ENCODE results near the gene TRAPPC8. TPM values are rescaled to one million over a fixed set of nuclear protein-coding genes. Genes with fewer than 3 reads are reported as not detected.

The TRAPPC8 gene
- total RNA-seq, 1 experiment from 2014 or later: 38.0 TPM

- intact Hi-C loops (cut with micrococcal nuclease; ENCODE audit: unreplicated experiment): no loop called here
- no peaks in the 10 kb centered on the region for H3K27me3 Mint-ChIP-seq (ENCODE audit: unreplicated experiment)
- no peak overlapping the region for H3K4me3 Mint-ChIP-seq (ENCODE audit: low read depth, unreplicated experiment)
- BruUV-seq (replicated peaks): no TSS peak
- CTCF ChIA-PET: no interaction called here
- H3K9me3 Mint-ChIP-seq (ENCODE audit: low read depth, unreplicated experiment): peaks cover 3% of the 10 kb centered on the region
- TF ChIP-seq, protein P1, sequence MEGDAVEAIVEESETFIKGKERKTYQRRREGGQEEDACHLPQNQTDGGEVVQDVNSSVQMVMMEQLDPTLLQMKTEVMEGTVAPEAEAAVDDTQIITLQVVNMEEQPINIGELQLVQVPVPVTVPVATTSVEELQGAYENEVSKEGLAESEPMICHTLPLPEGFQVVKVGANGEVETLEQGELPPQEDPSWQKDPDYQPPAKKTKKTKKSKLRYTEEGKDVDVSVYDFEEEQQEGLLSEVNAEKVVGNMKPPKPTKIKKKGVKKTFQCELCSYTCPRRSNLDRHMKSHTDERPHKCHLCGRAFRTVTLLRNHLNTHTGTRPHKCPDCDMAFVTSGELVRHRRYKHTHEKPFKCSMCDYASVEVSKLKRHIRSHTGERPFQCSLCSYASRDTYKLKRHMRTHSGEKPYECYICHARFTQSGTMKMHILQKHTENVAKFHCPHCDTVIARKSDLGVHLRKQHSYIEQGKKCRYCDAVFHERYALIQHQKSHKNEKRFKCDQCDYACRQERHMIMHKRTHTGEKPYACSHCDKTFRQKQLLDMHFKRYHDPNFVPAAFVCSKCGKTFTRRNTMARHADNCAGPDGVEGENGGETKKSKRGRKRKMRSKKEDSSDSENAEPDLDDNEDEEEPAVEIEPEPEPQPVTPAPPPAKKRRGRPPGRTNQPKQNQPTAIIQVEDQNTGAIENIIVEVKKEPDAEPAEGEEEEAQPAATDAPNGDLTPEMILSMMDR (IDR thresholded peaks at IDR 0.05; ENCODE audit: unreplicated experiment): no peak
- no peaks in the 10 kb centered on the region for H3K4me1 Mint-ChIP-seq (ENCODE audit: low read depth, unreplicated experiment)
- no peak for DNase-seq
- H3K27ac Mint-ChIP-seq (ENCODE audit: unreplicated experiment): no peak overlapping the region
- H3K36me3 Mint-ChIP-seq (ENCODE audit: insufficient read depth, unreplicated experiment): no peaks in the 10 kb centered on the region
Observed at GRCh38 chr18:31980863-31981262, 37.9 kb upstream of the TRAPPC8 start.

DNA sequence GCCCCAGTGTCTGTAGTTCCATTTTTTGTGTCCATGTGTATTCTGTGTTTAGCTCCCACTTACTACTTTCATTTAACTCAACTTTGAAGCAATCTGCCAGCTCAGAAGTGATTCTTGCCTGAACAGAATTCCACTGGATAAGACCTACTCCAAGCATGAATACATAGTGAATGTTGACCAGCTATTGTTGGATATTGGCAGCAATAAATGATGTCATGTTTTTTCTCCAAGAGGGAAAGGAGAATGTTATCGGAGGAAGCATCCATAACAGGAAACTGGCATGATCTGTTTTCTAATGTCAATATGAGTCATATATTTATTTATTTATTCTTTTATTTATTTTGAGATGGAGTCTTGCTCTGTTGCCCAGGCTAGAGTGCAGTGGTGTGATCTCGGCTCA, 36.8 kb upstream of the TRAPPC8 start:
- CTCF ChIA-PET: no interaction called here
- intact Hi-C loops (cut with micrococcal nuclease; ENCODE audit: unreplicated experiment): no loop called here
- BruUV-seq (replicated peaks): no TSS peak
- no peaks in the 10 kb centered on the region for H3K4me1 Mint-ChIP-seq (ENCODE audit: low read depth, unreplicated experiment)
- peaks cover 3% of the 10 kb centered on the region for H3K9me3 Mint-ChIP-seq (ENCODE audit: low read depth, unreplicated experiment)
- H3K4me3 Mint-ChIP-seq (ENCODE audit: low read depth, unreplicated experiment): no peak overlapping the region
- no peak overlapping the region for H3K27ac Mint-ChIP-seq (ENCODE audit: unreplicated experiment)
- no peak for DNase-seq
- TF ChIP-seq, protein P1 (IDR thresholded peaks at IDR 0.05; ENCODE audit: unreplicated experiment): no peak
- H3K27me3 Mint-ChIP-seq (ENCODE audit: unreplicated experiment): no peaks in the 10 kb centered on the region
- H3K36me3 Mint-ChIP-seq (ENCODE audit: insufficient read depth, unreplicated experiment): no peaks in the 10 kb centered on the region

DNA sequence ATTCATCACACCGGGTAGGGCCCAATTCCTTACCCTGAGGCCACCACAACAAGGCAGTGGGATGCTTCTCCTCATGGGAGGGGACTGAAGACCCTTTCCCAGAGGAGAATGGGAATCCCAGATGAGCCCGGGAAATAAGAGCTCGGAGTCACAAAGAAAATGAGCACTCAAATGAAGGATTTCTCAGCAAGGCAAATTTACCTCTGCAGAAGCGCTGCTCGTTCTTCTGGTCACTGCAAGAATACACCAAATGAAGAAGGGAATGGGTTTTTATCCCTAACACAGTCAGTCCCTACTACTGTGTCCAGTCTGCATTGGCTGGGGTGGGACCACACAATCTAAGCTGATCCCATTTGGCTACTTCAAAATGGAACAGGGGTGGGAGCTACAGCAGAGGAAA, 35.7 kb upstream of the TRAPPC8 start:
- Mint-ChIP-seq H3K4me1 (ENCODE audit: low read depth, unreplicated experiment) (no peaks in the 10 kb centered on the region), H3K36me3 (ENCODE audit: insufficient read depth, unreplicated experiment) (no peaks in the 10 kb centered on the region), H3K27me3 (ENCODE audit: unreplicated experiment) (no peaks in the 10 kb centered on the region), H3K9me3 (ENCODE audit: low read depth, unreplicated experiment) (peaks cover 9% of the 10 kb centered on the region), H3K27ac (ENCODE audit: unreplicated experiment) (no peak overlapping the region), H3K4me3 (ENCODE audit: low read depth, unreplicated experiment) (no peak overlapping the region)
- intact Hi-C loops (cut with micrococcal nuclease; ENCODE audit: unreplicated experiment): no loop called here
- CTCF ChIA-PET: interaction anchor here (0.7 kb wide), 1 partner anchor 382 kb away, joined by 3 read pairs; no protein-coding TSS in a partner anchor
- BruUV-seq (replicated peaks): no TSS peak
- no peak for DNase-seq
- TF ChIP-seq, protein P1 (IDR thresholded peaks at IDR 0.05; ENCODE audit: unreplicated experiment): no peak

- Mint-ChIP-seq H3K4me3 (ENCODE audit: low read depth, unreplicated experiment) (no peak overlapping the region), H3K27me3 (ENCODE audit: unreplicated experiment) (no peaks in the 10 kb centered on the region), H3K9me3 (ENCODE audit: low read depth, unreplicated experiment) (peaks cover 9% of the 10 kb centered on the region), H3K36me3 (ENCODE audit: insufficient read depth, unreplicated experiment) (no peaks in the 10 kb centered on the region), H3K4me1 (ENCODE audit: low read depth, unreplicated experiment) (no peaks in the 10 kb centered on the region), H3K27ac (ENCODE audit: unreplicated experiment) (no peak overlapping the region)
- CTCF ChIA-PET: interaction anchor here (0.5 to 1.4 kb wide), 4 partner anchors 10 to 192 kb away, joined by 3 to 10 read pairs (median 5); partner anchors contain the start of genes RNF138 and TRAPPC8
- intact Hi-C loops (cut with micrococcal nuclease; ENCODE audit: unreplicated experiment): loop anchor here (1.0 kb wide), 1 partner anchor 236 kb away; no protein-coding TSS in a partner anchor
- DNase-seq: peak; percentile 43
- no TSS peak for BruUV-seq (replicated peaks)
- TF ChIP-seq, protein P1 (IDR thresholded peaks at IDR 0.05; ENCODE audit: unreplicated experiment): peak; percentile 65
Observed at GRCh38 chr18:31977270-31977872, 34.4 kb upstream of the TRAPPC8 start.

All from Calu3 (cell line).